H54 (cell line): Measurements from ENCODE around the gene CDX2.
"Not testable (repeated sequence)": the region's sequence is repeated elsewhere in the genome, so short reads cannot be mapped to it uniquely, and the experiment has no call there.

Experiments
- DNase-seq: peaks from one replicate; pipeline ENCODE4 v3.0.0; 2011; ENCODE audit warnings: low spot score, mixed read lengths; ENCODE audit not compliant: insufficient read length
- FAIRE-seq: peaks from 3 replicates; lab custom pipeline; 2011; peaks lifted over from hg19 to GRCh38; lab: Jason Lieb, UNC
- POLR2A ChIP-seq: IDR thresholded peaks from 2 replicates; pipeline ENCODE4 v1.6.1; 2011; ENCODE audit warnings: low read depth, mild to moderate bottlenecking, low read length

CDX2 gene, protein sequence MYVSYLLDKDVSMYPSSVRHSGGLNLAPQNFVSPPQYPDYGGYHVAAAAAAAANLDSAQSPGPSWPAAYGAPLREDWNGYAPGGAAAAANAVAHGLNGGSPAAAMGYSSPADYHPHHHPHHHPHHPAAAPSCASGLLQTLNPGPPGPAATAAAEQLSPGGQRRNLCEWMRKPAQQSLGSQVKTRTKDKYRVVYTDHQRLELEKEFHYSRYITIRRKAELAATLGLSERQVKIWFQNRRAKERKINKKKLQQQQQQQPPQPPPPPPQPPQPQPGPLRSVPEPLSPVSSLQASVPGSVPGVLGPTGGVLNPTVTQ

DNA sequence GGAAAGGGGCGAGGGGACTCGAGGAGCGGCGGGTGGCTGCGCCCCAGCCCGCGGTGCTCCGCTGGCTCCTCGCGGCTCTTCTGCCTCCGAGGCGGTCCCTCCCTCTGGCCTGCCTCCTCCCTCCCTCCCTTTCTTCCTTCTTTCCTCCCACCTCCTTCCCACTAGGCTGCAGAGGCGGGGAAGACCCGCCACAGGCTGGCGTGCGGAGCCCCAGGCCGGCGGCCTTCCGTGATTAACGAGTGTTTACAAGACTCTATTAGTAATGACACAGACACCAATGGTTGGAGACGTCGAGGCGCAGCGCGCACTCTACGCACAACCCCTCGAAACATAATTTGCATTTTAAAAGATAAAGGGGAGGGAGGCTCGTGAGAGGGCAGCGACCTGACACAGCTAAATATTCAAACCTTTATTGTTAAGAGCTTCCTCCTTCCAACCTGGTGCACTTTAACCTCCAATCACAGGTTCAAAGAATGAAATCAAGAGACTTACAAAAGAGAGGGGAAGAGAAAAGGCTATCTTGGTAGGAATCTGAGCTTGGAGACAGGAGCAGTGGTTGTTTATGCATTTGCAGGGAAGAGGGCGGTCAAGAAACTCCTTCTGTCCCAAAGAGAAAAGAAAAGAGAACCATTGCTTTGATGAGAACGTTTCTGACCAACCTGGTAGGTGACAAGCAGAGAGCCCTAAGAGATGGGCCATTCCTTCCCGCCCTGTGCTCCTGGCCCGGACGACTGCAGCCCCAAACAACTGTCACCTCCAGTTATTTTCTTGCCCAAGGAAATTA is at the start of gene CDX2:
CDX2 (minus strand) TSS at position 234 of the 784 bp plus-strand sequence. CDS start 309 bp downstream, outside the sequence.
- no peak for DNase-seq
- no peak for FAIRE-seq
- no peak for TF ChIP-seq POLR2A

DNA sequence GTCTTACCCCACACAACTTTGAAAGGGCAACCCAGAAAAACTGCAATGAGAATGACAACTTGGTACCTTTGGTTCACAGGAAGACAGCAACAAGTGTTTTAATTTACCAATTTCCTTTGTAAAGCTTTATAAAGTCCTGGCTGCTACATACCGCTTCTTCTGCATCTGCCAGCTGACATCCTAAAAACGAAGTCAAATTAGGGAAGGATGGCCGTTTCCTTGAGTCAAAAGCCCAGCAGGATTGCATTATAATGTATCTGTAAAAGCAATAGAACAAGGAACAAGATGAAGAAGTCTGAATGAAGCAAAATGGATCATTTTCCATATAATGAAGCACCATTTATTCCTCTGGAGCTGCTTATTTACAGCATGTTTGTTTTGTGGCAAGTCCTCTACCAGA is 45.2 kb upstream of the CDX2 start:
- FAIRE-seq = no peak
- no peak for DNase-seq
- no peak for TF ChIP-seq POLR2A

DNA sequence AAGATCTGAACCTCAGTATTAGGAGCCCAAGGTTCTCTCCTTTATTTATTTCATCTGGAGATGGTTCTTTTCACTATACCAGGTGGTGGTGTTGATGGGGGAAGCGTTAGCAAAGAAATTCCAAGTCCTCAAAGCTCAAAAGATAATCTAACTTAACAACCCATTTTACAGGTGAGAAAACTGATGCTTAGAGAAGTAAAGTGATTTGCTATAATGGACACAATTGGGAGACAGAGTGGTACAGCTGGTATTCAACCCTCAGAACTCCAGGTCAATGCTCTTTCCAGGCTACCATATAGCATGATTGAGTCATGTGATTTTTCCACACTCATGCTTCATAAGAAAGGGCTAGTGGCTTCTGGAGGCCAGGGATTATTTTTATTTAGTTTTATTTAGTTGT is 44.4 kb upstream of the CDX2 start:
- no peak for TF ChIP-seq POLR2A
- FAIRE-seq (no peak), DNase-seq (no peak)

- DNase-seq (no peak), FAIRE-seq (no peak)
- TF ChIP-seq POLR2A = no peak
Measured at GRCh38 chr13:28012896-28013295, 43.8 kb upstream of the CDX2 start.

- DNase-seq (no peak), FAIRE-seq (no peak)
- TF ChIP-seq POLR2A = no peak
Measured at GRCh38 chr13:28012383-28012782, 43.3 kb upstream of the CDX2 start.

GRCh38 chr13:28010046-28010445 is 40.9 kb upstream of the CDX2 start:
- DNase-seq (no peak), FAIRE-seq (no peak)
- no peak for TF ChIP-seq POLR2A

- DNase-seq, FAIRE-seq: not testable (repeated sequence)
Measured at GRCh38 chr13:28005016-28005415, 35.9 kb upstream of the CDX2 start.

- TF ChIP-seq POLR2A = no peak
- DNase-seq = no peak
Measured at GRCh38 chr13:28002886-28003698, 34.0 kb upstream of the CDX2 start.

GRCh38 chr13:28001837-28002473 is 32.8 kb upstream of the CDX2 start:
- no peak for DNase-seq
- no peak for TF ChIP-seq POLR2A
- FAIRE-seq = no peak

More at GRCh38 chr13:28002886-28003698, 34.0 kb upstream of the CDX2 start:
- no peak for FAIRE-seq

DNA sequence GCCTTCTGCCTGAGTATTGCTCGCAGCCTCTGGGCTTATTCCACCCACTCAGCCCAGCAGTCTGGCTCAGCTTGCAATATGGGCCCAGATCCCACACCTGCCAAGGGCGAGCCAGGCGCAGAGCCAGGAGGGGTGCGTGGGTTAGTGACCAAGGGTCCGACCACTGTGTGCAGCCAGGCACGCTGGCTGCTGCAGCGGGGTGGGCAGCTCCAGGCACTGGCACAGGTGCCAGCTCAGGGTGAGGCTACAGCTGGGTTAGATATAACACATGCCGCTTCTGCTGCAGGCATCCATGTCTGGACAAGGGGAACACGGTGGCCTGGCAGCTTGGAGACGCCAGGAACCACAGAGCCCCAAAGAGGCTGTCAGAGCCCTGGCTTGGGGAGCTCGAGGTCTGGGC is 31.9 kb upstream of the CDX2 start:
- FAIRE-seq (no peak), DNase-seq (no peak)
- TF ChIP-seq POLR2A = no peak

GRCh38 chr13:28000567-28000966 is 31.5 kb upstream of the CDX2 start:
- FAIRE-seq = no peak

DNA sequence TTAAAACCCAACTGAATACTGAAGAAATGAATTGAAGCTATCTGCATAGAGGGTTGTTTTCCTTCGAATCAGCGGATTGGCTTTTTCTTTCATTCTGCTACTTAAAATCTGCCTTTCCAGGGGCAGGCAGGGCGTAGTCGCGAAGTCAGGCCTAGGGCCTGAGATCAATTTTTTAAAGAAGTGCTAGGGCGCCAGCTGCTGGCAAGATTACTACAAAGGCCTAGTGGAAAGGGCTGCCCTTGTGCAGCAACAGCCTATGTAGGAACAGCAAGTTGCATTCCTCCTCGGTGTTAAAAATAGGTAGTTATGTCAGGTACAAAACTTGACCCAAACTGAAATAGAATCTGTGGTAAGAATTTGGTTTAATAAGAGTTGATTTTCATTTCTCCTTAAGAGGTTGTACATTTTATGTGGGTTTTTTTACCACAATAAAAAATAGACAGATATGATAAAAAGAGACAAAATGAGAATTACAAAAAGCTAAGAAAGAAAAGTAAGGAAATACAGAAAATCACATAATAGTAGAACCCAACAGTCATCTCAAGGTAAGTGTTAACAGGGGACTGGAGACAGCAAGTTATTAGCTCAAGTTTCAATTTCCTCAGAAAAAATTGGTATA is 28.9 kb upstream of the CDX2 start:
- no peak for TF ChIP-seq POLR2A
- DNase-seq (no peak), FAIRE-seq (no peak)

More at GRCh38 chr13:28000567-28000966, 31.5 kb upstream of the CDX2 start:
- TF ChIP-seq POLR2A = no peak
- DNase-seq = no peak

DNA sequence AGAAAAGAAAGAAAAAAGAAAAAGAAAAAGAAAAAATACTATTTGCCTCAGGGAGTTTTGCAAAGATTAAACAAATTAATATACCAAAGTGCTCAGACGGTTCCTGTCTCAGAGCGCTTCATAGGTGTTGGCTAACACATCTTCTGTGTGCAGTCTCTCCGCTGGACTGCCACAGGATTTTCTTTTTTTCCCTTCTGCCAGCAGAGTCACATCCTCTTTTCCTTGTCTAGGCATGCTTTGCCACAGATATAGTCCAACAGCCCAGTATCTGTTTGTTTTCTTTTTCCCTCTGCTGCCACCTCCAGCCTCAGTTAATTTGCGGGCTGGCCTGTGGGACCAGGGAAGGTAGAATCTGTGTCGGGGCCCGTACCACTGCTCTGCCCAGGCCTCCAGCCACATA is 22.8 kb upstream of the CDX2 start:
- no peak for TF ChIP-seq POLR2A
- FAIRE-seq (no peak), DNase-seq (no peak)
